ENCODE measurements around the gene HSPBAP1.

HSPBAP1 gene

DNA sequence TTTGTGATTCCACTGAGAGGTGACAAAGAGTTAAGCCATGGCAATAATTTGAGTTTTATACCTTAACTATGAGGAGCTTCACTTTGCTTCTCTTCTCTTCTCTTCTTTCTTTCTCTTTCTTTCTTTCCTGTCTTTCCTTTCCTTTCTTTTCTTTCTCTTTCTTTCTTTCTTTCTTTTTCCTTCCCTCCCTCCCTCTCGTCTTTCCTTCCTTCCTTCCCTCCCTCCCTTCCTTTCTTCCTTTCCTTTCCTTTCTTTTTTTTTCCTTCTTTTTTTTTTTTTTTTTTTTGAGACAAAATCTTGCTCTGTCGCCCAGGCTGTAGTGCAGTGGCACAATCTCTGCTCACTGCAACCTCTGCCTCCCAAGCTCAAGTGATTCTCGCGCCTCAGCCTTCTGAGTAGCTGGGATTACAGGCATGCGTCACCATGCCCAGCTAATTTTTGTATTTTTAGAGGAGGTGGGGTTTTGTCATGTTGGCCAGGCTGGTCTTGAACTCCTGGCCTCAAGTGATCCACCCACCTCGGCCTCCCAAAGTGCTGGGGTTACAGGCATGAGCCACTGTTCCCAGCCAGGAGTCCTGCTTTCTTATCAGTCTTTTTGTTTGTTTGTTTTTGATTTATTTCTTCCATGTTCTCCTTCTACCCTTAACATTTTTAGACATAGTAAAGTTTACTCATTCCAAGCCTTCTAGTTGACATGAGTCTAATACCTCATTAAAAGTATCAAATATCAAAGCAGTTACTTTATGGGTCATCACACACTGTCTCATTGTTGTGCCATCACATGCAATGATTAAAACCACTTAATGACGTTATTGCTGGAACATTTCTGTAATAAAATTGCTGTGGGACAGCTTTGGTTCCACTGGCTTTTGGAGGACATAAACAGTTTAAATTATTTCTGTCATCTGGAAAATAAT lies 31.1 kb upstream of the HSPBAP1 start:
- DNase-seq = no peak

DNA sequence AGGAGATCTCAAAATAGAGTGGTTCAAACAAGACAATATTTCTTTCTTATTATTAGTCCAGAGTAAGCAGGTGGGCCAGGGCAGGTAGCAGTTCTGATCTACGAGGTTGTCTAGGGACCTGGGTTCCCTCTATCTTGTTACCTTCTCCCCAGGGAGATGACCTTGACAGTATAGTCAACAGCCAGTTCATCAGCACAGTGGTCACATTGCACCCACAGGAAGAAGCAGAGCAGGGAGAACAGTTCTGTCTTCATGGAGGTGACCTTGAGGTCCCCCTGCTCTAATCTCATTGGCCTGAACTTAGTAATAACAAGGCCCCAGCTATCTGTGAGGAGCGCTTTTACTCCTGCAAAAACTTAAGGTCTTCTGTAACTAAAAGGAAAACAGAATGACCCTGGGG lies 23.0 kb upstream of the HSPBAP1 start:
- Histone ChIP-seq H3K9me3 (no peaks in the 10 kb centered on the region), H3K27me3 (no peaks in the 10 kb centered on the region), H3K4me1 (peaks cover 5% of the 10 kb centered on the region), H3K4me3 (ENCODE audit: low read depth, low read length) (no peak overlapping the region), H3K36me3 (no peaks in the 10 kb centered on the region)
- TF ChIP-seq, protein P1, sequence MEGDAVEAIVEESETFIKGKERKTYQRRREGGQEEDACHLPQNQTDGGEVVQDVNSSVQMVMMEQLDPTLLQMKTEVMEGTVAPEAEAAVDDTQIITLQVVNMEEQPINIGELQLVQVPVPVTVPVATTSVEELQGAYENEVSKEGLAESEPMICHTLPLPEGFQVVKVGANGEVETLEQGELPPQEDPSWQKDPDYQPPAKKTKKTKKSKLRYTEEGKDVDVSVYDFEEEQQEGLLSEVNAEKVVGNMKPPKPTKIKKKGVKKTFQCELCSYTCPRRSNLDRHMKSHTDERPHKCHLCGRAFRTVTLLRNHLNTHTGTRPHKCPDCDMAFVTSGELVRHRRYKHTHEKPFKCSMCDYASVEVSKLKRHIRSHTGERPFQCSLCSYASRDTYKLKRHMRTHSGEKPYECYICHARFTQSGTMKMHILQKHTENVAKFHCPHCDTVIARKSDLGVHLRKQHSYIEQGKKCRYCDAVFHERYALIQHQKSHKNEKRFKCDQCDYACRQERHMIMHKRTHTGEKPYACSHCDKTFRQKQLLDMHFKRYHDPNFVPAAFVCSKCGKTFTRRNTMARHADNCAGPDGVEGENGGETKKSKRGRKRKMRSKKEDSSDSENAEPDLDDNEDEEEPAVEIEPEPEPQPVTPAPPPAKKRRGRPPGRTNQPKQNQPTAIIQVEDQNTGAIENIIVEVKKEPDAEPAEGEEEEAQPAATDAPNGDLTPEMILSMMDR (IDR thresholded peaks at IDR 0.05; ENCODE audit: low read depth, low read length) = no peak
- no peak for DNase-seq

More for the DNA sequence above, 31.1 kb upstream of the HSPBAP1 start:
- TF ChIP-seq, protein P1 (IDR thresholded peaks at IDR 0.05; ENCODE audit: low read depth, low read length) = no peak
- Histone ChIP-seq H3K9me3 (no peaks in the 10 kb centered on the region), H3K4me3 (ENCODE audit: low read depth, low read length) (no peak overlapping the region), H3K36me3 (no peaks in the 10 kb centered on the region), H3K4me1 (no peaks in the 10 kb centered on the region), H3K27me3 (no peaks in the 10 kb centered on the region)

DNA sequence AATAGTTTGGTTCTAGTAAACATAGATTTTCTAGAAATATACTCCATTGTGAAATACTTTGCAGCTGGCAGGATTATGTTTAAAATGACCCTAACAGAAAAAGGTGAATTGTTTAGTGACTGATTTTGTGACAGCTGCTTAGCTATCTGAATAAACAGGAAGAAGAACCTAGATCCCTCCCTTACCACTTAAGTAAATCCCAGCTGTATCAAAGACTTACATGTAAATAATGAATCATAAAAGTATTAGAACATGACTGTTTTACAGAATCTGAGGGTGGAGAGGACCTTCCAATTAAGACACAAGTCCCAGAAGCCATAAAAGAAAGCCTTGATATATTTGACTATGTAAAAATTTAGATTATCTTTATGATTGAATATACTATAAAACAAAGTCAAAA lies 17.1 kb upstream of the HSPBAP1 start:
- Histone ChIP-seq H3K4me3 (ENCODE audit: low read depth, low read length) (no peak overlapping the region), H3K9me3 (no peaks in the 10 kb centered on the region), H3K27me3 (no peaks in the 10 kb centered on the region), H3K4me1 (peaks cover 13% of the 10 kb centered on the region), H3K36me3 (peaks cover 4% of the 10 kb centered on the region; the same call in 1 of the 2 replicates)
- TF ChIP-seq, protein P1 (IDR thresholded peaks at IDR 0.05; ENCODE audit: low read depth, low read length) = no peak
- DNase-seq = no peak

DNA sequence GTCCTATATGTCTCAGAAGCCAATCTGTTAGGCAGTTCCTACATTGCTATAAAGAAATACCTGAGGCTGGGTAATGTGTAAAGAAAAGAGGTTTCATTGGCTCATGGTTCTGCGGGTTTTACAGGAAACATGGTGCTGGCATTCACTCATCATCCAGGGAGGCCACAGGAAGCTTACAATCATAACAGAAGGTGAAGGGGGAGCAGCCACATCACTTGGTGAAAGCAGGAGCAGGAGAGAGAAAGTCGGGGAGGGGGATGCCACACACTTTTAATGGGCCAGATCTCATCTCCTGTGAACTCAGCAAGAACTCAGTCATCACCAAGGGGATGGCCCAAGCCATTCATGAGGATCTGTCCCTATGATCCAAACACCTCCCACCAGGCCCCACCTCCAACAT lies 10.3 kb upstream of the HSPBAP1 start:
- Histone ChIP-seq H3K9me3 (no peaks in the 10 kb centered on the region), H3K27me3 (no peaks in the 10 kb centered on the region), H3K4me1 (no peaks in the 10 kb centered on the region), H3K4me3 (ENCODE audit: low read depth, low read length) (no peak overlapping the region), H3K36me3 (peaks cover 4% of the 10 kb centered on the region; the same call in 1 of the 2 replicates)
- DNase-seq = no peak
- TF ChIP-seq, protein P1 (IDR thresholded peaks at IDR 0.05; ENCODE audit: low read depth, low read length) = no peak

DNA sequence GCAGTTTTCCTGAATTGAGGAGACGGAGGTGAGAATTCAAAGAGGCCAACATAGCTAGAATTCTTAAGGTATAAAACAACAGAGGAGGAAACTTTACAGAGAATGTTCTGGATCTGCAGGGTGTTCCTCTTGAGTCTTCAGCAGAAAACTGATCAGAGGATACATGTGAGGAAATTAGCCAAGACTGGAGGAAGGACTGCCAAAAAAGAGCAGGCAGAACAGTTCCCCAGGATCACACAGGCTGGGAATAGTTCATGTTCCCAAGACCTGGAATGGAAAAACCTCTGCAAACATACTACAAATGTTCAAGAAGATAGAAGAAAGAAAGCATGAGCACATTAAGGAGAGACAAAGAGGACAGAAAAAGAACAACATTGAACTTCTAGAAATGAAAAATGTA lies 8.7 kb upstream of the HSPBAP1 start:
- H3K4me3 ChIP-seq (ENCODE audit: low read depth, low read length) = no peak overlapping the region
- H3K4me1 ChIP-seq = no peaks in the 10 kb centered on the region
- no peaks in the 10 kb centered on the region; the same call in 1 of the 2 replicates for H3K36me3 ChIP-seq
- no peak for DNase-seq
- TF ChIP-seq, protein P1 (IDR thresholded peaks at IDR 0.05; ENCODE audit: low read depth, low read length) = no peak
- no peaks in the 10 kb centered on the region for H3K9me3 ChIP-seq
- no peaks in the 10 kb centered on the region for H3K27me3 ChIP-seq

DNA sequence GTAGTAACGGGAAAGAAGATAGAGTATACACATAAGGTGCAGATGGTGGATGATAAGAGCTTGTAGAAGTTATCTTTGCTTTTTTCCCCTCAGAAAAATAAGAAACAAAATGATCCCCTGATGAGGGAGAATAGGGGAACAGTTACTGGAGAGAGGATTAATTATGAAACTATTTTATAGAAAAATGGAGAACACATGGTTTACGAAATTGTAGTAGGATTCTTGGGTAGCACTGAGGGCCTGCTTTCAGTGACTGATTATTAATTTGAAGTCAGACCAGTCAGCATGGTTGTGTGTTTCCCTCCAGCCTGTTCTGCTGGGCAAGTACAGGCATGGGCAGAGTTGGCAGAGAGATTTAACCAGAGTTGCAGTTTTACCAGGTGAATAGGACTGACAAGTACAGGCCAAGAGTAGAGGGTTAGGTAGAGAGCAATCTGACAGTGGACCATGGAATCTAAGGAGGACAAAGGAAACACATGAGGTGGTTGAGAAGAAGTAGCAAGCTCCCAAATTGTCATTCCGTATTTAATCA lies 7.1 kb upstream of the HSPBAP1 start:
- H3K36me3 ChIP-seq = no peaks in the 10 kb centered on the region; the same call in 1 of the 2 replicates
- no peak for DNase-seq
- TF ChIP-seq, protein P1 (IDR thresholded peaks at IDR 0.05; ENCODE audit: low read depth, low read length) = no peak
- H3K4me1 ChIP-seq = no peaks in the 10 kb centered on the region; the same call in 1 of the 2 replicates
- no peaks in the 10 kb centered on the region for H3K27me3 ChIP-seq
- no peaks in the 10 kb centered on the region for H3K9me3 ChIP-seq
- no peak overlapping the region for H3K4me3 ChIP-seq (ENCODE audit: low read depth, low read length)

All from BE2C (cell line).